Stimulated activated CD8-positive, alpha-beta memory T cell treated with anti-CD3 and anti-CD28 coated beads, Interleukin-15, amount 100 ng/mL, for 48 hours (primary cell): ENCODE measurements around the gene POLR1A.

Experiments
- DNase-seq, 2 donors: peaks; one replicate each; pipeline ENCODE4 v3.0.0-alpha.2; 2020; ENCODE audit warnings: low read depth in 2 of 2

The POLR1A gene

GRCh38 chr2:86065512-86065911, 40.2 kb downstream of the POLR1A start:
- DNase-seq = no peak

GRCh38 chr2:86064006-86064405, 41.7 kb downstream of the POLR1A start:
- DNase-seq = no peak

- DNase-seq = no peak
Measured at GRCh38 chr2:86062043-86062442, 43.6 kb downstream of the POLR1A start.

GRCh38 chr2:86056590-86057331, 48.9 kb downstream of the POLR1A start:
- no peak for DNase-seq

DNA sequence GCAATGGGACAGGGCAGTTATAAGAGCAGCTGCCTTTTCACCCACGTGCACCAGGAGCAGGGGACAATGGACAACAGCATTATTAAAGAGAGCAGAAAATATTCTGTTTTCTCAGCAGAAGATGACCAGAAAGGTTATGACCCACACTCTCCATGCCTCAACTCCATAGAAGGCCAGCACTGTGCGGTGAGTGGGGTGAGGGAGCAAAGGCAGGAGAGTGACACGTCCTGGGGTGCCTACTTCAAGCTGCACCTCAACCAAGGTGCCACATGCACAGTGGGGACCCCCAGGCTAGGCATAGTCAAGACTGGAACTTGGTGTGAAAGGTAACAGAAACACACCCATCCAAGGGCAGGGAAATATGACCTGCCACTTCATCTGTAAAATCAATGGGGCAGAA, 50.4 kb downstream of the POLR1A start:
- no peak for DNase-seq

DNA sequence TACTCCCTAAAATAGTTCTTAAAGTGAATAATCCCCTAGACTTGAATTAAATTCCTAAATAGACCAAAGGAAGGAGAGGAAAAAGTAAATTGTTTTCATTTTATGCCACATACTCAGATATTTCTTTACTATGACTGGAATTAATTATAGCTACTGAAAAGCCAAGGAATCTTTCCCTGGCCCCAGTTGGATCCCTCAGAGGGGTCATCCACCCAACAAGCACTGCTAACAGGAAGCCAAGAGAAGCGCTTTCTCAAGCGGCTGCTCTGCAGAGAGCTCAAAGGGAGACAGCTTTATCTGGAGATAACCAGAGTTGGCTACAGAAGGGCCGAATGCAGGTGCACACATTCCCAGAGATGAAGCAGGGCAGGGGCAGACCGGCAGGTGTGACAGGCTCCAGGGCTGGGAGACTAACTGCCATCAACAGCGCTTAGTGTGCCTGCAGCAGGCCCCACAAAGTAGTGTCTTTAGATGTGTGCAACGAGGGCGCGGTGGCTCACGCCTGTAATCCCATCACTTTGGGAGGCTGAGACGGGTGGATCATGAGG, 51.1 kb downstream of the POLR1A start:
- no peak for DNase-seq

GRCh38 chr2:86053166-86053565, 52.5 kb downstream of the POLR1A start:
- no peak for DNase-seq

- no peak for DNase-seq
Measured at GRCh38 chr2:86052676-86053075, 53.0 kb downstream of the POLR1A start.

- no peak for DNase-seq
Measured at GRCh38 chr2:86052265-86052664, 53.4 kb downstream of the POLR1A start.

DNA sequence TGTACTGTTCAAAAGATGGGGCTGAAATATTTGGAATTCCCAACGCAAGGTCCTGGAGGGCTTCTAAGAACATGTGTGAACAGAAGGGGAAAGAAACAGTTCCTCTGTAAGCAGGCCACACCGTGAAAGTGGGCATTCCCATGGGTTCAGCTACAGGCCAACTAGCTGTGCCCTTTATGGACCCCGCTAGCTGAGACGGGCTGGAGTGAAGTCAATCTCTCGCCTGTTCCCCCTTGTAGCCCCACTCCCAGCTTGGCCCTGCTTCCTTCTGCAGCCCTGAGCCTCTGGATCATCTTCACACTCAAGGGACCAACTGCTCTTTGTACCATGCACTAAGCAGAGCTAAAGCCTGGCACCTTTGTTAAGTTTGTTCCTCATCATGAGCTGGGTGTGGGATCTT, 55.4 kb downstream of the POLR1A start:
- no peak for DNase-seq

DNA sequence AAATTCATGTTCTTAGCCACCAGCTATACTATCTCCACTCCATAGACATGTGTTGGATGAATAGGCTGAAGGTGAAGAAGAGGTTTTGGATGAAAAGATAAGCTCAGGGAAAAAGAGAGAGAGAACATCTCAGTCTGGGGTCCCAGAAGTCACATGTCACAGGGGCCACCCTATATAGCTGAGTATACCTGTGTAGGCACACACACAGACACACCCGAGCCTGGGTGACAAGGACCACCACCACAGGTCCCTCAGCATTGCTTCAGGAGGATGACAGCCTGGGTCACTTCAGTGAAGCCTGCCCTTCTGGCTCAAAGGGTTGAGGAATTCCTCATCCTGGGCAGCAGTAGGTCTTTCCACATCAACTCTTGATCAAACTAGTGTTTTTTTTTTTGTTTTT, 56.2 kb downstream of the POLR1A start:
- no peak for DNase-seq

DNA sequence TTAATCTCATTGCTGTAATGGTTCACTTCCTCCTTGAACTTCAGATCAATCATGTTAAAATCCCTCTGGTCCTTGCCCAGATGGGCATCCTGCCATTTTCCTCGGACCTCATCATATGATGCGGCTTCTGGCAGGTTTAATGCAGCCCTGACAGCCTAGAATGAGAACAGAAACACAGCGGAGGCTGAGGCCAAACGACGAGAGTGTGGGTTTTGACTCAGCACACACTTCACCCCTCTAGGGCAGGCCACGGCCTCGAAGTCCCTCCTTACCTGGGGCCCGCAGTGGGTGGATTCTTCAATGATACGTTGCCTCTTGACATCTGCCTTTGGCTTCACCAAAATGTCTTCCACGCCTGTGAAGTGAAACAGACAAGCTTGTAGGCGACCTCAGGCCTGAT, 56.8 kb downstream of the POLR1A start:
- no peak for DNase-seq

DNA sequence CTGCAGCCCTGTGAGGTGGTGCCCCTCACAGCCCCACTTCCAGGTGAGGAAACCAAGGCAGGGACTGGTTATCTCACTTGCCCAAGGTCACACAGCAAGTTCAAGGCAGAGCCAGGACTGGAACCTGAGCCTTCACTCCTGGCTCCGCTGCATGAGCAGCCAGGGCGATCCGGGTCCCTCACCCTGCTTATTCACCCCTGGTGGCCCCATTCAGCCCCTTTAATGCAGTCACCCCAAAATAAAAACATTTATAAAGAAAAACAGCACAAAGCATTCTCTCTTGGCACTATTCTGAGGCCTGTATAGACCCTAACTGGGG, 57.3 kb downstream of the POLR1A start:
- DNase-seq = no peak

DNA sequence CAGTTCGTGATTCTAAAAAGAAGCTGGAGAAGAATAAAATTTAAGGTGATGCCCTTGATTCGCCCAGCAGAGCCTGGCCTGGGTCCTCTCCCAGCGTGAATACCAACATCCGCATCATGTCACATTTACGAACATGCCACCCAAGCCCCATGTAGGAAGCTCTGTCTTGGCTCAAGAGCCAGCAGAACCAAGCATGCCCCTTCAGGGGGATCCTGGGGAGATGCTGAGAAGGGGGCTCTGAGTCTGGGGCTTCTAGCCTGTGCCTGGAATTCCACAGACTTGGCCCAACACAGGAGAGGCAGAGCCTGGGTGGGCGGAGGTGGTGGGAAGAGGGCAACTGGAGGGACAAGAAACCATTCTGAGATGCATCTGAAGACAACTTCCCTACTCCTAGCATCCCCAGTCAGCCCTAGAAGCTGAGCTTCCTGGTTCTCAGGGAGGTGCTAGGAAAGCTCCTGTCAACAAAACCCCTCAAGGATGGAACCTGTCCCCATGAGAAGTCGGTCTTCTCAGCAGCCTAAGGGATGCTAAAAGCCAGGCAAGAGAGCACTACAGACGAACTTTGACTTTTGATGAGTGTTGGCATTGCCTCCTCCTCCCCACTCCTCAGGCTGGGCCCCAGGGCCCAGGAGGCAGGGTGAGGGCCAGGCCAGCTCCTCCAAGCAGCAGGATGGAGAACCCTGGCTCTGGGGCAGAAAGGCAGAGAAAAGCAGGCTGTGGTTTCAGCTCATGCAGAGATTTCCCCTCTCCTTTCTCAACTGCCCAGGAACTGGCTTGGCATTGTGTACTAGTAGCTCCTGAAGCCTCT, 57.9 kb downstream of the POLR1A start:
- no peak for DNase-seq

DNA sequence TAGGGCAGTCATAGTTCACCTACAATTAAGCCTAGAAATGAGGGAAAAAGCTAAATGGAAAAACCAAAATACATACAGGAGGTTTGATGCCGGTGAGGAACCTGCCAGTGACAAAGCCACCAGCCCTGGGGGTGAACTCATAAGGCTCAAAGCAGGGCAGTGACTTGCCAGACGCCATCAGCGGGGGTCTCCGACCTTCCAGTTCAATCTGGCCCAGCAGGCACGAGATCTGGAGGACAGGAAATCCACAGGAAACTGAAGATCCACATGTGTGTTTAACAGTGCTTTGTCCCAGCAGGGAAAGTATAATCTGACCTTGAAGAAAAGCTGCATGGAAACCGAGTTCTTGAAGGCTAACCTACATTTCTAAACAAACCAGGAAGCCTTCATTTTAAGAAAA, 60.1 kb downstream of the POLR1A start:
- no peak for DNase-seq

DNA sequence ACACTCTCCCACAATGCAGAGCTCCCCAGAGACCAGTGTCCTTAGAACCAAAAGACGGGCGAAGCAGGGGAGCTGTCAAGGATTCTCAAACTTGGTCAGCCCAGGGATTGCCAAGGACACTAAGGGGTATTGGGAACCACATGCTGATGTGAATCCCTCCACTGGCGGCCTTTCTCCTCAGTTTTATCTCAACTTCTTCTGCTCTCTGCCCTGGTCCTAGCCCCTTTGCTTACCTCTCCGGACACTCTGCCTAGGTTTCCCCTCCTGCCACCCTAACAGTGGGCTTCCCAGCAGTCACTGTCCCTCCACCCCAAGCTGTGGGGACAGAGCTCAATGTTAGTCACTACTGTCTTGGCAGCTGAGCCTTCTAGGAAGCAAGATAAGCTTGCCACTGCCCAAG, 61.1 kb downstream of the POLR1A start:
- no peak for DNase-seq

DNA sequence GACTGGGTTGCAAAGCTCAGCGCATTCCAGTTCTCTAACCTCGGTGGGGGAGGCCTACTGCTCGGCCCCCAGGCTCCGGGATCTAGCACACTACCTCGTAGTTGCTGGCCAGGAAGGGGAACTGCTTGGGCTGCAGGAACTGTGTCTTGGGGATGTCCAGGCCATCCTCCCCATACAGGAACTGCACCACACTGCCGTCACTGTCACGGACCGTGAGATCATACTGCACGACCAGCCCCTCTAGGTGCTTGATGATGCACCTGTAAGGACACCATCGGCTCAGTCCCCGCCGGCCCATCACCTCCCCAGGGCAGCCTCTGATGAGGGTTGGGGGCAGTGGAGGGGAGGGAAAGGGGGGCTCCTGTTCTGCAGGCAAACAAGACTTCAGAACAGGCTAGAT, 61.6 kb downstream of the POLR1A start:
- no peak for DNase-seq

DNA sequence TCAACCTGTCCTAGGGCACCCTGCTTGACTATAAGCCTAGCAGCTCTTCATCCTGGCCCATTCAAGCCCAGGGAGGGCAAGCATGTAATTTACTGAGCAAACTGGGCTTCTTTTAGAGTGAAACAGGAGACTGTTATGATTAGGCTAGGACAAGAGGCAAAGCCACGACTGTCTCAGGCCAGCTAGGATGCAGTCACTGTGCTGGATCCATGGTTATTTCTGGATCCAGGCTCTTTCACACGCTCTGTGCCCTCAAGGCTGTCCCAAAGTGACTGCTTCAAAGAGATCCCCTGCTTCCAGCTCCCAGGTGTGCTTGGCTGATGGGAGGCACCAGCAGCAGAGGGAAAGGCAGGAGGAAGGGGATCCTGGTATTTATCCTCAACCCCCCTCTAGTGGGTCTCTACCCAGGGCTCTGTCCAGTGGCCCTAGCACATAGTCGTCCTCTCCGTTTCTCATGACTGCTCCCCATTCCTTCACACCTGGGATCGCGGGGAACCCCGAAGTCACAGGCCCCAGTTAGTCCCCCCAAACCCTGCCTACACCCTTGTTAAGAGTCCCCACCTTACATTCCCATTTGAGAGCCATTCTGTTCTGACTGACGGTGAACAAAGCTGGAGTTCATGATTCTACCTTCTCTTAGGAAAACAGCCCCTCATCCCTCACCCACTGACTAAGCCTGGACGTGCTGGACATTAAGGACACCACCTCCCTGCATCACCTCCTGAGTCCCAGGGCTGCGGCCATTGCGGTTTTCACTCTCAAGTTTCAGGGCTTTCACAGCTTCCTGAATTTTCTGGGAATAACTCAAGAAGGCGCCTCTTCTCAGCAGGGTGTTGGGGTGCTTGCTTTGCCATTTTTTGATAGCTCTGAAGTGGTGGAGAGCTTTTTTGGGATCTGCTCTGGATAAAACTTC, 63.2 kb downstream of the POLR1A start:
- no peak for DNase-seq

GRCh38 chr2:86039963-86040655, 65.6 kb downstream of the POLR1A start:
- DNase-seq = no peak

GRCh38 chr2:86039178-86039962, 66.3 kb downstream of the POLR1A start:
- DNase-seq = no peak
